ENCODE results near the gene AHCY. TPM values are rescaled to one million over a fixed set of nuclear protein-coding genes. Genes with fewer than 3 reads are reported as not detected.

Gene AHCY
- total and polyA plus RNA-seq, 2 of the 4 experiments (the other 2 are of a cell fraction), result 138 to 210 TPM

DNA sequence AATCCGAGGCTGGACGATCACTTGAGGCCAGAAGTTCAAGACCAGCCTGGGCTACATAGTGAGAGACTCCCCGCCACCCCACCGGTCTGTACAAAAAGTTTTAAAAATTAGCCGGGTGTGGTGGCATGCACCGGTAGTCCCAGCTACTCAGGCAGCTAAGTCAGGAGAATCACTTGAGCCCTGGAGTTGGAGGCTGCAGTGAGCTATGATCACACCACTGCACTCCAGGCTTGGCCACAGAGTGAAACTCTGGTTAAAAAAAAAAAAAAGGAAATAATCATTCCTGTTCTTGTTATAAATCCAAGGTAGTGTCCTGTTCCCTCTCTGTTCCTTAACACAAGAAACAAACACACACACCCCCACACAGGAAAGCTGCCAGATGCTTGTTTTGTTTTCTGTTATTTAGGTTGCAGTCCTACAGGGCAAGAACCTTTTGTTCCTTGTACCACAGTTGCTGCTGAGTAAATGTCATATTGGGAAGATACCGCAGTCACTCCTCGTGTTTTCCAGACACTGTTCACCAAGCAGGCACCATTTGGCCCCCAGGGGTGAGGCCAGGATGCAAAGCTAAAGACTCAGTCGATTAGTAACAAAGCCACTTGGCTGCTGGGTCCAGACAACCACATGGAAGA lies 33.0 kb downstream of the AHCY start:
- 96% methylated on average over 4 of the region's 9 CpGs; no CpG with 5 or more reads in 1 of the 2 experiments for whole genome bisulfite sequencing, 2 experiments (ENCODE audit: extremely low coverage in 2 of 2, insufficient read length in 1 of 2)
- dilution Hi-C loops (cut with HindIII; ENCODE audit: low sequenced_read_pairs, unreplicated experiment), result no loop called here
- POLR2A ChIA-PET (ENCODE audit: unreplicated experiment), result interaction anchor here (0.6 kb wide), 2 partner anchors 41 to 211 kb away, joined by 3 read pairs; no protein-coding TSS in a partner anchor

More for the DNA sequence above, 33.0 kb downstream of the AHCY start:
- BruUV-seq (replicated peaks), result no TSS peak
- ATAC-seq (ENCODE audit: low read depth) (no peak), DNase-seq (no peak)
- no peaks in the 10 kb centered on the region for H3K79me1 ChIP-seq (ENCODE audit: low read depth in 1 of 2, low read length in 2 of 2)
- H2BK120ac ChIP-seq (ENCODE audit: low read depth, low read length), result no peak overlapping the region
- H2BK5ac ChIP-seq (ENCODE audit: low read depth, low read length, poor library complexity, severe bottlenecking), result no peak overlapping the region
- H2AK5ac ChIP-seq (ENCODE audit: low read depth, low read length), result no peak overlapping the region
- H3K18ac ChIP-seq (ENCODE audit: low read depth, low read length), result no peak overlapping the region
- no peaks in the 10 kb centered on the region for H3K4me1 ChIP-seq (ENCODE audit: control insufficient read depth, insufficient read depth, low read length)
- no peak overlapping the region for H3K4ac ChIP-seq (ENCODE audit: low read depth, low read length)
- no peaks in the 10 kb centered on the region for H3K9me3 ChIP-seq (ENCODE audit: control insufficient read depth, insufficient read depth, low read length)
- H2BK20ac ChIP-seq (ENCODE audit: low read depth, low read length), result no peak overlapping the region
- H3K9me1 ChIP-seq (ENCODE audit: insufficient read depth, low read length), result peaks cover 4% of the 10 kb centered on the region; the same call in 1 of the 2 replicates
- H4K91ac ChIP-seq (ENCODE audit: insufficient read depth, low read depth, low read length), result no peak overlapping the region
- H2AK9ac ChIP-seq (replicated peaks; ENCODE audit: low read depth, low read length, poor library complexity), result no peak overlapping the region
- no peak overlapping the region for H2AFZ ChIP-seq (replicated peaks; ENCODE audit: low read length, poor library complexity)
- H3K56ac ChIP-seq (ENCODE audit: extremely low read depth, insufficient read depth, low read length), result no peak overlapping the region
- no peak overlapping the region for H4K5ac ChIP-seq (ENCODE audit: low read depth, low read length)
- H3K9ac ChIP-seq (ENCODE audit: low read depth, low read length), result no peak overlapping the region
- no peaks in the 10 kb centered on the region for H4K20me1 ChIP-seq (ENCODE audit: insufficient read depth, low read length)
- no peak overlapping the region for H2BK15ac ChIP-seq (ENCODE audit: low read depth, low read length)
- H3K14ac ChIP-seq (replicated peaks; ENCODE audit: low read depth, low read length), result no peak overlapping the region
- H3K36me3 ChIP-seq (ENCODE audit: control insufficient read depth, insufficient read depth, low read length), result peaks cover 4% of the 10 kb centered on the region
- CTCF ChIA-PET, result interaction anchor here (0.6 to 0.7 kb wide), 2 partner anchors 194 to 525 kb away, joined by 3 to 5 read pairs; no protein-coding TSS in a partner anchor
- no peak overlapping the region for H3K27ac ChIP-seq (ENCODE audit: insufficient read depth, low read length)
- in situ Hi-C loops (cut with MboI; ENCODE audit: low sequenced_read_pairs), result loop anchor here (10.0 kb wide), 1 partner anchor 55 kb away; no protein-coding TSS in a partner anchor
- H4K8ac ChIP-seq (ENCODE audit: low read depth in 2 of 2, low read length in 2 of 2), result no peak overlapping the region
- H3K4me2 ChIP-seq (ENCODE audit: low read depth, low read length), result no peak overlapping the region
- intact Hi-C loops (cut with micrococcal nuclease), result no loop called here
- no peak for TF ChIP-seq MAZ (IDR thresholded peaks at IDR 0.05; ENCODE audit: borderline replicate concordance, low read depth, low read length)
- no peak for TF ChIP-seq CEBPB (IDR thresholded peaks at IDR 0.05; ENCODE audit: low read depth, low read length)
- TF ChIP-seq, protein P1, sequence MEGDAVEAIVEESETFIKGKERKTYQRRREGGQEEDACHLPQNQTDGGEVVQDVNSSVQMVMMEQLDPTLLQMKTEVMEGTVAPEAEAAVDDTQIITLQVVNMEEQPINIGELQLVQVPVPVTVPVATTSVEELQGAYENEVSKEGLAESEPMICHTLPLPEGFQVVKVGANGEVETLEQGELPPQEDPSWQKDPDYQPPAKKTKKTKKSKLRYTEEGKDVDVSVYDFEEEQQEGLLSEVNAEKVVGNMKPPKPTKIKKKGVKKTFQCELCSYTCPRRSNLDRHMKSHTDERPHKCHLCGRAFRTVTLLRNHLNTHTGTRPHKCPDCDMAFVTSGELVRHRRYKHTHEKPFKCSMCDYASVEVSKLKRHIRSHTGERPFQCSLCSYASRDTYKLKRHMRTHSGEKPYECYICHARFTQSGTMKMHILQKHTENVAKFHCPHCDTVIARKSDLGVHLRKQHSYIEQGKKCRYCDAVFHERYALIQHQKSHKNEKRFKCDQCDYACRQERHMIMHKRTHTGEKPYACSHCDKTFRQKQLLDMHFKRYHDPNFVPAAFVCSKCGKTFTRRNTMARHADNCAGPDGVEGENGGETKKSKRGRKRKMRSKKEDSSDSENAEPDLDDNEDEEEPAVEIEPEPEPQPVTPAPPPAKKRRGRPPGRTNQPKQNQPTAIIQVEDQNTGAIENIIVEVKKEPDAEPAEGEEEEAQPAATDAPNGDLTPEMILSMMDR (conservative IDR thresholded peaks at IDR 0.05; ENCODE audit: low read depth, low read length), result no peak
- TF ChIP-seq, protein P2, sequence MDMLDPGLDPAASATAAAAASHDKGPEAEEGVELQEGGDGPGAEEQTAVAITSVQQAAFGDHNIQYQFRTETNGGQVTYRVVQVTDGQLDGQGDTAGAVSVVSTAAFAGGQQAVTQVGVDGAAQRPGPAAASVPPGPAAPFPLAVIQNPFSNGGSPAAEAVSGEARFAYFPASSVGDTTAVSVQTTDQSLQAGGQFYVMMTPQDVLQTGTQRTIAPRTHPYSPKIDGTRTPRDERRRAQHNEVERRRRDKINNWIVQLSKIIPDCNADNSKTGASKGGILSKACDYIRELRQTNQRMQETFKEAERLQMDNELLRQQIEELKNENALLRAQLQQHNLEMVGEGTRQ (IDR thresholded peaks at IDR 0.05; ENCODE audit: low read depth, low read length), result no peak
- TF ChIP-seq RAD21 (IDR thresholded peaks at IDR 0.05; ENCODE audit: low read length), result no peak
- no peak for TF ChIP-seq CHD1 (IDR thresholded peaks at IDR 0.05; ENCODE audit: low read depth, low read length)
- TF ChIP-seq BHLHE40 (IDR thresholded peaks at IDR 0.05; ENCODE audit: low read depth, low read length), result no peak
- no peak overlapping the region for H3K23ac ChIP-seq (ENCODE audit: low read depth, low read length)
- H3K27me3 ChIP-seq (ENCODE audit: control insufficient read depth, insufficient read depth, low read length), result no peaks in the 10 kb centered on the region
- no peak overlapping the region for H3K4me3 ChIP-seq (ENCODE audit: insufficient read depth, low read depth, low read length)

All from IMR-90 (cell line).